Gastroesophageal sphincter (tissue), 4 donors: ENCODE data around the gene RAD9A. TPM values are rescaled to one million over a fixed set of nuclear protein-coding genes. Genes with fewer than 3 reads are reported as not detected.

ENCODE experiments used
- ATAC-seq: fragments of 150-250 bp; one replicate; pipeline ENCODE4 v1.9.1; 2016; ENCODE audit warnings: mild to moderate bottlenecking, moderate library complexity
- H3K27ac ChIP-seq, 4 donors: fragments of 200-600 bp; sonication (generic) in 3 of 4; 1 replicate in 3 of 4; 2 replicates in 1 of 4; pipeline ENCODE4 v1.5.1; 2016 to 2019
- H3K27me3 ChIP-seq: fragments of 200-600 bp; sonication (generic); one replicate; pipeline ENCODE4 v1.5.1; 2019
- H3K36me3 ChIP-seq, 2 donors: fragments of 200-600 bp; sonication (generic); one replicate each; pipeline ENCODE4 v1.5.1; 2019; ENCODE audit warnings: control low read depth in 1 of 2
- H3K4me1 ChIP-seq, 3 donors: fragments of 200-600 bp; sonication (generic); 1 replicate in 2 of 3; 2 replicates in 1 of 3; pipeline ENCODE4 v1.5.1; 2016 to 2019; ENCODE audit warnings: control low read depth in 2 of 3
- H3K4me3 ChIP-seq, 2 donors: fragments of 200-600 bp; sonication (generic); one replicate each; pipeline ENCODE4 v1.5.1; 2019; ENCODE audit warnings: mild to moderate bottlenecking in 1 of 2, moderate library complexity in 1 of 2
- H3K9me3 ChIP-seq, 3 donors: fragments of 200-600 bp; sonication (generic); one replicate each; pipeline ENCODE4 v1.5.1; 2017 to 2019; ENCODE audit warnings: control low read depth in 2 of 3
- EP300 ChIP-seq: sonication (generic); formaldehyde crosslinking; IDR thresholded peaks from one replicate; pipeline ENCODE4 v1.6.1; 2017; ENCODE audit warnings: antibody characterized with exemption, mild to moderate bottlenecking
- POLR2A ChIP-seq, 2 donors: fragments of 450-650 bp; IDR thresholded peaks; one replicate each; pipeline ENCODE4 v1.6.1; 2017; ENCODE audit warnings: antibody characterized with exemption in 2 of 2, mild to moderate bottlenecking in 2 of 2, moderate library complexity in 1 of 2
- POLR2AphosphoS5 ChIP-seq: sonication (generic); formaldehyde crosslinking; IDR thresholded peaks from one replicate; pipeline ENCODE4 v1.6.1; 2017; ENCODE audit warnings: antibody characterized with exemption
- WGBS, 2 donors: methylation state at CpG; one replicate each; pipeline ENCODE4 v1.1.5; 2018; ENCODE audit warnings: low coverage in 1 of 2; 5-methylcytosine and 5-hydroxymethylcytosine counted together
- total RNA-seq, 4 donors: library from RNA; depleted of rRNA; stranded (reverse); fragments of >200 nt; gene quantifications; one replicate each; pipeline ENCODE4 v1.1.0, GENCODE V29; 2016
- TF ChIP-seq, protein P1 (sequence below), 4 experiments: fragments of 200-600 bp in 2 of 4; fragments of 450-650 bp in 2 of 4; sonication (generic) in 1 of 4; IDR thresholded peaks; one replicate each; pipeline ENCODE4 v1.5.1; 2017 to 2019; ENCODE audit warnings: antibody characterized with exemption in 4 of 4, mild to moderate bottlenecking in 2 of 4, moderate library complexity in 2 of 4

RAD9A gene
- total RNA-seq, 4 donors from 2014 or later, result 8.5 to 16.0 (median 11.1) TPM

- peaks cover 0 to 18% of the 10 kb centered on the region in 2 donors for H3K36me3 ChIP-seq
- peaks cover 5 to 54% (median 39%) of the 10 kb centered on the region in 3 donors for H3K4me1 ChIP-seq
- no peak for ATAC-seq
- H3K27me3 ChIP-seq, result no peaks in the 10 kb centered on the region
- WGBS, 2 donors, result 78 to 81% methylated on average over 3 to 8 of the region's 24 CpGs
- peak overlapping the region in 3 of 4 donors; percentile 80 to 99 (median 99) for H3K27ac ChIP-seq
- H3K9me3 ChIP-seq, result no peaks in the 10 kb centered on the region
- TF ChIP-seq POLR2A (IDR thresholded peaks at IDR 0.05) (no peak), POLR2AphosphoS5 (no peak), EP300 (no peak)
- TF ChIP-seq, protein P1, sequence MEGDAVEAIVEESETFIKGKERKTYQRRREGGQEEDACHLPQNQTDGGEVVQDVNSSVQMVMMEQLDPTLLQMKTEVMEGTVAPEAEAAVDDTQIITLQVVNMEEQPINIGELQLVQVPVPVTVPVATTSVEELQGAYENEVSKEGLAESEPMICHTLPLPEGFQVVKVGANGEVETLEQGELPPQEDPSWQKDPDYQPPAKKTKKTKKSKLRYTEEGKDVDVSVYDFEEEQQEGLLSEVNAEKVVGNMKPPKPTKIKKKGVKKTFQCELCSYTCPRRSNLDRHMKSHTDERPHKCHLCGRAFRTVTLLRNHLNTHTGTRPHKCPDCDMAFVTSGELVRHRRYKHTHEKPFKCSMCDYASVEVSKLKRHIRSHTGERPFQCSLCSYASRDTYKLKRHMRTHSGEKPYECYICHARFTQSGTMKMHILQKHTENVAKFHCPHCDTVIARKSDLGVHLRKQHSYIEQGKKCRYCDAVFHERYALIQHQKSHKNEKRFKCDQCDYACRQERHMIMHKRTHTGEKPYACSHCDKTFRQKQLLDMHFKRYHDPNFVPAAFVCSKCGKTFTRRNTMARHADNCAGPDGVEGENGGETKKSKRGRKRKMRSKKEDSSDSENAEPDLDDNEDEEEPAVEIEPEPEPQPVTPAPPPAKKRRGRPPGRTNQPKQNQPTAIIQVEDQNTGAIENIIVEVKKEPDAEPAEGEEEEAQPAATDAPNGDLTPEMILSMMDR (IDR thresholded peaks at IDR 0.05), result no peak
- H3K4me3 ChIP-seq, result no peak overlapping the region
Measured at GRCh38 chr11:67364783-67365722, 26.7 kb upstream of the RAD9A start.

DNA sequence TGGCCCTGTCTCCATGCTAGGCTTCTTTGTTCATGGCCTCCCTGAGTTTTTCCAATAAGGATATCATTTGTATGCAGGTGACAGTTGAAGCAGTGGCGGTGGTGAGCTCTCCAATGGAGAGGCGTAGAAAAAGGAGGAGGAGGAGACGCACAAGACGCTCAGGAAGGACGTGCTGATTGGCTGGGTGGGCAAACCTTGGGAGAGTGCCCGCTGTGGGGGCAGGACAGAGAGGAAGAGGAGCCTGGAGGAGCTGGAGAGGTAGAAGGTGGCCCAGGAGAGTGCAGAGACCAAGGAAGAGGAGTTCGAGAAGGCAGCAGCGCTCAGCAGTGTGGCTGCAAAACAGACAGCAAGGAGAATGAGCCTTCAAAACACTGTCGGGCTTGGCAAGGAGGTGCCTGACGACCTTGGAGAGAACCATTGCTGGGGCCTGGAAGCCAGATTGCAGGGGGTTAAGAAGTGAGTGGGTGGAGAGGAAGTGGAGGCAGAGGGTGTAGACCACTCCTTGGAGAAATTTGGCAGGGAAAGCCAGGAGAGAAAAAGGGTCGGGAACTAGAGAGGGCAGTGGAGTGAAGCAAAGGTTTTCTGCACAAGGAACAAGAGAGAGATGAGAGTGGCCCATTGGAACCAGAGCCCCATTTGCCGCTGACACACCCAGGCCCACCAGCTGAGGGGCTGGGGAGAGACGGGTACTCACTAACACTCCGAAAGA is 25.9 kb upstream of the RAD9A start:
- H3K4me3 ChIP-seq, result no peak overlapping the region
- no peaks in the 10 kb centered on the region for H3K9me3 ChIP-seq
- peak overlapping the region; percentile 10 to 99 (median 90) for H3K27ac ChIP-seq
- ATAC-seq, result no peak
- TF ChIP-seq POLR2A (IDR thresholded peaks at IDR 0.05), result no peak
- no peak for TF ChIP-seq EP300
- TF ChIP-seq POLR2AphosphoS5, result no peak
- TF ChIP-seq, protein P1 (IDR thresholded peaks at IDR 0.05), result no peak
- no peaks in the 10 kb centered on the region for H3K27me3 ChIP-seq
- H3K36me3 ChIP-seq, result peaks cover 0 to 18% of the 10 kb centered on the region in 2 donors
- peaks cover 5 to 63% (median 47%) of the 10 kb centered on the region in 3 donors for H3K4me1 ChIP-seq
- WGBS, 2 donors, result 24 to 50% methylated on average over 9 to 11 of the region's 14 CpGs

- Histone ChIP-seq H3K4me1 (peaks cover 5 to 69% (median 54%) of the 10 kb centered on the region in 3 donors), H3K9me3 (no peaks in the 10 kb centered on the region), H3K36me3 (peaks cover 0 to 18% of the 10 kb centered on the region in 2 donors), H3K27me3 (no peaks in the 10 kb centered on the region), H3K4me3 (peak overlapping the region in 1 of 2 donors; percentile 8), H3K27ac (peak overlapping the region; percentile 10 to 99 (median 90))
- peak; percentile 70 for ATAC-seq
- peak; percentile 22 for TF ChIP-seq POLR2AphosphoS5
- TF ChIP-seq POLR2A (IDR thresholded peaks at IDR 0.05), result no peak
- WGBS, 2 donors, result 10 to 18% methylated on average over 7 to 8 of the region's 8 CpGs
Measured at GRCh38 chr11:67366546-67366945, 25.2 kb upstream of the RAD9A start.

- peak; percentile 32 for ATAC-seq
- TF ChIP-seq POLR2A (IDR thresholded peaks at IDR 0.05), result no peak
- peak; percentile 29 for TF ChIP-seq POLR2AphosphoS5
- H3K4me1 ChIP-seq, result peaks cover 5 to 75% (median 59%) of the 10 kb centered on the region in 3 donors
- H3K27ac ChIP-seq, result peak overlapping the region; percentile 9 to 99 (median 90)
- H3K36me3 ChIP-seq, result peaks cover 0 to 18% of the 10 kb centered on the region in 2 donors
- WGBS, 2 donors, result 0 to 18% methylated on average over 1 to 2 of the region's 25 CpGs
- H3K4me3 ChIP-seq, result peak overlapping the region in 1 of 2 donors; percentile 8
- no peaks in the 10 kb centered on the region for H3K9me3 ChIP-seq
- H3K27me3 ChIP-seq, result no peaks in the 10 kb centered on the region
Measured at GRCh38 chr11:67366961-67367760, 24.6 kb upstream of the RAD9A start.

DNA sequence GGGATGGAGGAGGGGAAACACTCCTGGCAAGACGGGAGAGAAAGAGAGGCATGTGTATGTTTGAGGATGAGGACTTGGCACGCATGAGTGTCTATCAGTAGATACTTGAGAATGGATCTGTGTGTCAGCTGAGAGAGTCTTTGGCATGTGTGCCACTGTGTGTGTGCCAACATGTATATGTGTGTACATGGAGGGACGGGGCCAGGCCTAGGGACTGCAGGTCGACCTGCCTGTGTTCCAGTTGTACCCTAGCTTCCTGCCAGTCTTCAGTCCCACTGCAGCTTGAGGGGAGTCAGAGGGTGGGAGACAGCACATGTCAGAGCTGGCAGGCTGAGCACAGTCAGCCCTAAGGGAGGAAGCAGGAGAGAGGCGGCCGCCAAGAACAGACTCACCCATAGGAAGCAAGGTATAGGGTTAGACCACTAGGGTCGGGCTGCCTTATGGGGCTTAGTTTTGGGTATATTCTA is 24.0 kb upstream of the RAD9A start:
- Histone ChIP-seq H3K4me1 (peaks cover 5 to 80% (median 59%) of the 10 kb centered on the region in 3 donors), H3K36me3 (peaks cover 0 to 18% of the 10 kb centered on the region in 2 donors), H3K9me3 (no peaks in the 10 kb centered on the region), H3K27ac (peak overlapping the region in 3 of 4 donors; percentile 80 to 99 (median 99)), H3K4me3 (no peak overlapping the region), H3K27me3 (no peaks in the 10 kb centered on the region)
- TF ChIP-seq, protein P1 (IDR thresholded peaks at IDR 0.05), result no peak
- TF ChIP-seq POLR2AphosphoS5, result no peak
- no peak for TF ChIP-seq EP300
- no peak for TF ChIP-seq POLR2A (IDR thresholded peaks at IDR 0.05)
- 61 to 63% methylated on average over 3 to 6 of the region's 7 CpGs for WGBS, 2 donors
- ATAC-seq, result no peak
